ENCODE measurements around the gene NEURL1B.
"Not testable (repeated sequence)": the region's sequence is repeated elsewhere in the genome, so short reads cannot be mapped to it uniquely, and the experiment has no call there.

Gene NEURL1B

GRCh38 chr5:172636279-172637050 lies 4.6 kb upstream of the NEURL1B start:
- no peak for DNase-seq

GRCh38 chr5:172637110-172637580 lies 3.9 kb upstream of the NEURL1B start:
- DNase-seq = no peak

- no peak for DNase-seq
Observed at GRCh38 chr5:172637740-172638139, 3.3 kb upstream of the NEURL1B start.

GRCh38 chr5:172638209-172638768 lies 2.8 kb upstream of the NEURL1B start:
- no peak for DNase-seq

- no peak for DNase-seq
Observed at GRCh38 chr5:172640139-172640538, 924 bp upstream of the NEURL1B start.

GRCh38 chr5:172641359-172642050 lies 442 bp downstream of the NEURL1B start:
- no peak for DNase-seq

GRCh38 chr5:172642051-172642409 lies 967 bp downstream of the NEURL1B start:
- DNase-seq = peak; percentile 50

- no peak for DNase-seq
Observed at GRCh38 chr5:172642486-172642885, 1.4 kb downstream of the NEURL1B start.

GRCh38 chr5:172642926-172643871 lies 2.1 kb downstream of the NEURL1B start:
- DNase-seq = no peak

- no peak for DNase-seq
Observed at GRCh38 chr5:172644266-172644665, 3.2 kb downstream of the NEURL1B start.

GRCh38 chr5:172644711-172645110 lies 3.6 kb downstream of the NEURL1B start:
- DNase-seq = no peak

GRCh38 chr5:172645271-172646055 lies 4.4 kb downstream of the NEURL1B start:
- no peak for DNase-seq

GRCh38 chr5:172646716-172647285 lies 5.7 kb downstream of the NEURL1B start:
- no peak for DNase-seq

- no peak for DNase-seq
Observed at GRCh38 chr5:172647352-172648012, 6.4 kb downstream of the NEURL1B start.

GRCh38 chr5:172648013-172648381 lies 6.9 kb downstream of the NEURL1B start:
- DNase-seq = no peak

GRCh38 chr5:172648755-172649154 lies 7.7 kb downstream of the NEURL1B start:
- DNase-seq = no peak

GRCh38 chr5:172656496-172656895 lies 15.4 kb downstream of the NEURL1B start:
- not testable (repeated sequence) for DNase-seq

GRCh38 chr5:172657524-172658233 lies 16.6 kb downstream of the NEURL1B start:
- DNase-seq = not testable (repeated sequence)

GRCh38 chr5:172658391-172658790 lies 17.3 kb downstream of the NEURL1B start:
- DNase-seq = no peak

GRCh38 chr5:172658961-172659501 lies 18.0 kb downstream of the NEURL1B start:
- no peak for DNase-seq

Data from NCI-H1048 (cell line).